ENCODE data around the gene KSR2. TPM values are rescaled to one million over a fixed set of nuclear protein-coding genes. Genes with fewer than 3 reads are reported as not detected.

Gene KSR2
- total RNA-seq, 4 donors from 2014 or later, result 0.32 to 7.0 (median 0.60) TPM

- WGBS, 2 donors (ENCODE audit: low coverage in 1 of 2), result 33 to 51% methylated on average over 2 to 5 of the region's 5 CpGs
- Histone ChIP-seq H3K36me3 (no peaks in the 10 kb centered on the region), H3K27ac (no peak overlapping the region), H3K9me3 (no peaks in the 10 kb centered on the region), H3K27me3 (no peaks in the 10 kb centered on the region), H3K4me3 (no peak overlapping the region), H3K4me1 (peaks cover 0 to 9% (median 5%) of the 10 kb centered on the region in 4 donors)
- intact Hi-C loops (cut with DNase I; ENCODE audit: low total_unique reads) (no loop called here), in situ Hi-C loops (cut with MboI; ENCODE audit: low pct_ligation_motif_present in 1 of 4, low pct_unique_long_range_greater_than_20kb in 1 of 4, low sequenced_read_pairs in 3 of 4) (no loop called here)
- TF ChIP-seq POLR2A (IDR thresholded peaks at IDR 0.05) (no peak), POLR2AphosphoS5 (IDR thresholded peaks at IDR 0.05) (no peak), EP300 (IDR thresholded peaks at IDR 0.05; ENCODE audit: low read depth) (no peak)
- DNase-seq, result peak; percentile 35
These were observed 35.2 kb downstream of the KSR2 start for GRCh38 chr12:117933545-117933944.

- H3K9me3 ChIP-seq, result no peaks in the 10 kb centered on the region
- 50 to 82% methylated on average over 1 to 4 of the region's 4 CpGs for WGBS, 2 donors (ENCODE audit: low coverage in 1 of 2)
- in situ Hi-C loops (cut with MboI; ENCODE audit: low pct_ligation_motif_present in 1 of 4, low pct_unique_long_range_greater_than_20kb in 1 of 4, low sequenced_read_pairs in 3 of 4) (no loop called here), intact Hi-C loops (cut with DNase I; ENCODE audit: low total_unique reads) (no loop called here)
- no peaks in the 10 kb centered on the region for H3K36me3 ChIP-seq
- H3K27me3 ChIP-seq, result no peaks in the 10 kb centered on the region
- H3K27ac ChIP-seq, result no peak overlapping the region
- TF ChIP-seq POLR2A (IDR thresholded peaks at IDR 0.05) (no peak), EP300 (IDR thresholded peaks at IDR 0.05; ENCODE audit: low read depth) (no peak), POLR2AphosphoS5 (IDR thresholded peaks at IDR 0.05) (no peak), CTCF (IDR thresholded peaks at IDR 0.05) (no peak)
- DNase-seq, result no peak
- H3K4me3 ChIP-seq, result no peak overlapping the region
- H3K4me1 ChIP-seq, result no peaks in the 10 kb centered on the region
These were observed 42.3 kb downstream of the KSR2 start for GRCh38 chr12:117926391-117926899.

- in situ Hi-C loops (cut with MboI; ENCODE audit: low pct_ligation_motif_present in 1 of 4, low pct_unique_long_range_greater_than_20kb in 1 of 4, low sequenced_read_pairs in 3 of 4), result no loop called here
- Histone ChIP-seq H3K27ac (no peak overlapping the region), H3K27me3 (no peaks in the 10 kb centered on the region), H3K4me3 (no peak overlapping the region), H3K9me3 (no peaks in the 10 kb centered on the region), H3K4me1 (no peaks in the 10 kb centered on the region), H3K36me3 (no peaks in the 10 kb centered on the region)
- WGBS, 2 donors (ENCODE audit: low coverage in 1 of 2), result 53 to 67% methylated on average over 3 to 6 of the region's 6 CpGs
- DNase-seq, result no peak
- intact Hi-C loops (cut with DNase I; ENCODE audit: low total_unique reads), result no loop called here
- TF ChIP-seq POLR2A (IDR thresholded peaks at IDR 0.05), result no peak
- TF ChIP-seq POLR2AphosphoS5 (IDR thresholded peaks at IDR 0.05), result no peak
- TF ChIP-seq EP300 (IDR thresholded peaks at IDR 0.05; ENCODE audit: low read depth), result no peak
- no peak for TF ChIP-seq CTCF (IDR thresholded peaks at IDR 0.05)
These were observed 46.6 kb downstream of the KSR2 start for GRCh38 chr12:117921929-117922777.

GRCh38 chr12:117919479-117919878 lies 49.3 kb downstream of the KSR2 start:
- WGBS, 2 donors (ENCODE audit: low coverage in 1 of 2), result 61% methylated on average over 2 of the region's 2 CpGs; no CpG with 5 or more reads in 1 of the 2 donors
- H3K27ac ChIP-seq, result no peak overlapping the region
- no peak for DNase-seq
- H3K4me3 ChIP-seq, result no peak overlapping the region
- in situ Hi-C loops (cut with MboI; ENCODE audit: low pct_ligation_motif_present in 1 of 4, low pct_unique_long_range_greater_than_20kb in 1 of 4, low sequenced_read_pairs in 3 of 4) (no loop called here), intact Hi-C loops (cut with DNase I; ENCODE audit: low total_unique reads) (no loop called here)
- H3K9me3 ChIP-seq, result no peaks in the 10 kb centered on the region
- no peaks in the 10 kb centered on the region for H3K27me3 ChIP-seq
- TF ChIP-seq CTCF (IDR thresholded peaks at IDR 0.05) (no peak), POLR2AphosphoS5 (IDR thresholded peaks at IDR 0.05) (no peak), EP300 (IDR thresholded peaks at IDR 0.05; ENCODE audit: low read depth) (no peak), POLR2A (IDR thresholded peaks at IDR 0.05) (no peak)
- H3K36me3 ChIP-seq, result no peaks in the 10 kb centered on the region
- H3K4me1 ChIP-seq, result no peaks in the 10 kb centered on the region
